Panc1 (cell line): Measurements from ENCODE around the gene NRSN1. TPM values are rescaled to one million over a fixed set of nuclear protein-coding genes. Genes with fewer than 3 reads are reported as not detected.

Source experiments
- ATAC-seq: fragments of 200-7000 bp; cut with Tn5 transposase; 2 replicates; pipeline ENCODE4 v1.9.1; 2020; ENCODE audit warnings: mild to moderate bottlenecking, moderate library complexity
- BruUV-seq: library from RNA; stranded (reverse); fragments of 400-500 nt; replicated peaks from 2 replicates; lab custom pipeline; 2021; lab: Mats Ljungman, UMichigan
- CTCF ChIA-PET: fragments of 300-600 bp; sonication (Branson Sonifier 250); formaldehyde crosslinking; loops from one replicate; lab custom pipeline; 2022; ENCODE audit warnings: antibody characterized with exemption; lab: Charles Lee
- POLR2A ChIA-PET: fragments of 300-600 bp; sonication (Branson Sonifier 250); formaldehyde crosslinking; loops from one replicate; lab custom pipeline; 2022; ENCODE audit warnings: antibody characterized with exemption; lab: Charles Lee
- DNase-seq: peaks from one replicate; pipeline ENCODE4 v3.0.0-alpha.2; 2010; ENCODE audit warnings: low read depth, low spot score
- H3K27ac ChIP-seq: 2 replicates; pipeline ENCODE4 v1.5.1; 2011; ENCODE audit warnings: mild to moderate bottlenecking, low read length, inconsistent platforms
- H3K27me3 ChIP-seq: fragments of 200-500 bp; sonication (Bioruptor generic); 2 replicates; pipeline ENCODE4 v1.6.0; 2014; ENCODE audit warnings: low read length, inconsistent platforms; ENCODE audit not compliant: control insufficient read depth, insufficient read depth
- H3K36me3 ChIP-seq: fragments of 200-500 bp; sonication (Bioruptor generic); 2 replicates; pipeline ENCODE4 v1.5.1; 2014; ENCODE audit warnings: inconsistent platforms, mild to moderate bottlenecking, low read length, moderate library complexity; ENCODE audit not compliant: control insufficient read depth, insufficient read depth
- H3K4me1 ChIP-seq: 2 replicates; pipeline ENCODE4 v1.5.1; 2011; ENCODE audit warnings: inconsistent platforms, mild to moderate bottlenecking, low read length, moderate library complexity; ENCODE audit not compliant: control insufficient read depth, insufficient read depth
- H3K4me3 ChIP-seq, 2 experiments: 2 replicates each; pipeline ENCODE4 v1.5.1; 2011 to 2012; ENCODE audit warnings: low read depth in 2 of 2, low read length in 2 of 2, mild to moderate bottlenecking in 2 of 2, inconsistent platforms in 1 of 2, moderate library complexity in 1 of 2
- H3K9me3 ChIP-seq: fragments of 200-500 bp; sonication (Bioruptor generic); 2 replicates; pipeline ENCODE4 v1.5.1; 2014; ENCODE audit warnings: low read depth, mild to moderate bottlenecking, inconsistent platforms, low read length, moderate library complexity; ENCODE audit not compliant: control insufficient read depth, insufficient read depth
- CTCF ChIP-seq: fragments of 450-650 bp; IDR thresholded peaks from 2 replicates; pipeline ENCODE4 v1.5.1; 2017; ENCODE audit warnings: mild to moderate bottlenecking
- POLR2AphosphoS5 ChIP-seq: IDR thresholded peaks from 2 replicates; pipeline ENCODE4 v1.6.1; 2012; ENCODE audit warnings: mild to moderate bottlenecking, low read depth, low read length, moderate library complexity
- REST ChIP-seq, 2 experiments: IDR thresholded peaks; 2 replicates each; pipeline ENCODE4 v1.6.1; 2011 to 2012; ENCODE audit warnings: low read depth in 2 of 2, control low read depth in 1 of 2, low read length in 1 of 2, mild to moderate bottlenecking in 1 of 2, moderate library complexity in 1 of 2; ENCODE audit not compliant: insufficient read depth in 1 of 2
- SIN3A ChIP-seq: IDR thresholded peaks from 2 replicates; pipeline ENCODE4 v1.6.1; 2012; ENCODE audit warnings: low read depth, mild to moderate bottlenecking, low read length, moderate library complexity, borderline replicate concordance; ENCODE audit not compliant: insufficient read depth
- TCF7L2 ChIP-seq: IDR thresholded peaks from 2 replicates; pipeline ENCODE4 v1.6.1; 2011; ENCODE audit warnings: mild to moderate bottlenecking, low read depth, low read length, inconsistent platforms
- in situ Hi-C: cut with HindIII; loops from 2 replicates; pipeline ENCODE4 v1.10.0; 2016; ENCODE audit warnings: low sequenced_read_pairs, low pct_unique_long_range_greater_than_20kb
- intact Hi-C: fragments of 100-400 bp; cut with micrococcal nuclease; formaldehyde crosslinking; loops from one replicate; pipeline ENCODE4 v1.10.0; 2022; ENCODE audit not compliant: unreplicated experiment
- total RNA-seq: library from RNA; stranded (reverse); gene quantifications from one replicate; pipeline ENCODE4 v1.2.1, GENCODE V29; 2021; ENCODE audit not compliant: unreplicated experiment

Gene NRSN1
- total RNA-seq, 1 experiment from 2014 or later = not detected

GRCh38 chr6:24145690-24146131, 19.7 kb downstream of the NRSN1 start:
- Histone ChIP-seq H3K9me3 (no peaks in the 10 kb centered on the region), H3K27ac (no peak overlapping the region), H3K4me1 (no peaks in the 10 kb centered on the region), H3K4me3 (no peak overlapping the region), H3K27me3 (no peaks in the 10 kb centered on the region), H3K36me3 (no peaks in the 10 kb centered on the region)
- ATAC-seq (no peak), DNase-seq (no peak)
- POLR2A ChIA-PET = no interaction called here
- CTCF ChIA-PET = no interaction called here
- in situ Hi-C loops = no loop called here
- BruUV-seq = no TSS peak
- no peak for TF ChIP-seq SIN3A
- TF ChIP-seq POLR2AphosphoS5 = no peak
- no peak for TF ChIP-seq CTCF
- no peak for TF ChIP-seq REST (IDR thresholded peaks at IDR 0.05; ENCODE audit: insufficient read depth in 1 of 2, low read depth in 2 of 2, low read length in 1 of 2)
- no peak for TF ChIP-seq TCF7L2
- intact Hi-C loops = no loop called here

- ChIA-PET CTCF (no interaction called here), POLR2A (no interaction called here)
- BruUV-seq = no TSS peak
- DNase-seq = no peak
- TF ChIP-seq POLR2AphosphoS5 (no peak), REST (IDR thresholded peaks at IDR 0.05; ENCODE audit: insufficient read depth in 1 of 2, low read depth in 2 of 2, low read length in 1 of 2) (no peak), SIN3A (no peak), TCF7L2 (no peak), CTCF (no peak)
- no peak for ATAC-seq
- intact Hi-C loops (no loop called here), in situ Hi-C loops (no loop called here)
- no peaks in the 10 kb centered on the region for H3K9me3 ChIP-seq
- no peaks in the 10 kb centered on the region for H3K4me1 ChIP-seq
- no peaks in the 10 kb centered on the region for H3K36me3 ChIP-seq
- no peak overlapping the region for H3K27ac ChIP-seq
- no peaks in the 10 kb centered on the region for H3K27me3 ChIP-seq
- no peak overlapping the region for H3K4me3 ChIP-seq
Measured at GRCh38 chr6:24146871-24147270, 20.9 kb downstream of the NRSN1 start.
